GM18909 (cell line): ENCODE results near the gene PRKG1.

Source experiments
- ATAC-seq: cut with Tn5 transposase; IDR thresholded peaks from one replicate; pipeline ENCODE4 v1.9.1; 2021; ENCODE audit warnings: mild to moderate bottlenecking; ENCODE audit not compliant: unreplicated experiment, poor library complexity

The PRKG1 gene

DNA sequence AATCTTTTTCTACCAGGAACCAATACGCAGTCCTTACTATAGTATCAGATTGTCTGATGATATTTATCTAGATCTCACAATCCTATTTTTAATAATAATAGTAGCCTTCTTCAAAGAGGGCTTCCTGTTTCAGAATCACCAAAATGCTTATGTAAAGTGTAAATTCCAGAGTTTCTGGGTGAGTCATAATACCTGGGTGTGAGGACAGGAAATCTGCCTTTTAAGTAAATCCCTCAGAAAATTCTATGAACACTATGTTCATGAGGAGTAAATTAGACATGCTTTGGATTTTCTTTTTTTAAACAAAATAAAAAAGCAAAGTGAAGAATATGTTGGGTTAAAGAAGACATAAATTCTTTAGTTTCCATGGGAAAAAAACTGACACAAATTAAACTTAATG, 1260.3 kb downstream of the PRKG1 start:
- no peak for ATAC-seq

DNA sequence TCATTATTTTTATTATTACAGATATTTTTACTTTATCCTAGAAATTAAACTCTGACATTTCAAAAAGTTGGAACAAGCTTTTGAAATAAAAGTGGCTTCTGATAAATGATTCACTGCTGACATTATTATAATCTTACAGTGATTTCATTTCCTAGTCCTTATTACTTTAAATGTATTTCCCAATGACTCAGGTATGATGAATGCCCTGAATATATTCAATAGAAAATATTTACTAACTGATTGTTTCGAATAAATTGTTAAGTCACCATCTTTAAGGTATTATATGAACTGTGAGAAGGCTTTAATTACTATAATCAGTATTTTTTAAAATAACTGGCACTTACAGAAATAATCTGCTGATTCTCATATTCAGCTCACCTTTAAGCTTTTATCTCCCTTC, 1261.4 kb downstream of the PRKG1 start:
- ATAC-seq: no peak

DNA sequence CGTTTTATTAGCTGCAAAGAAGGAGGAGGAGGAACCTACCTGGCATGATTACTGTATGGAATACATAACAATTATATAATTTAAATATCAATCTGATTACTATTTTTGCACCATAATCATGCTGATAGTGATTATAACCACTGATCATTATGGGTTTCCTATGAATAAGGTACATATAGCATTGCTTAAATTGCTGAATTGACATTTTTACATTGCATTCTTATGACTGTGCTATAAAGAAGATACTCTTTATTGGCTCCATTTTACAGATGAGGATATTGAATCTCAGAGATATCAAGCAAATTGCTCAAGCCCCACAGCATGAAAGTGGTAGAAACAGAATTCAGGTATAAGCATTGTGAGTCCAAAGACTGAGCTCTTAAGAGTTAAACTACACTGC, 1262.9 kb downstream of the PRKG1 start:
- no peak for ATAC-seq

DNA sequence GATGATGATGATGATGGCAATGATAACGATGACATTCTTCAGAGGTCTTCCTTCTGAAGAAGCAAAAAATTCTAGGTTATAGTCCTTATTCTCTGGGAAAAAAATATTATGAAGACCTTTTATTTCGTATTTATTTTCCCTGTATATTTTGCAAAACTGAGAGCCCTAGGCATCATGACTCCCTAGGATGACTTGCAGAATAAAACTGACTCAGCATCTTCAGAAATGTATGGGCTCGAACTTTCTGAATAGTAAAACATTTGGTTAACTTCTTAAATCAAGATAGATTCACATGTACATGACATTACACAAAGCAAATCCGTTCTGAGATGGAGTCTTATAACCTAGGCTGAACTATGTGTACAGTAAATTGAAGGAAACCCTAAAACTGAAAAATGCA, 1269.2 kb downstream of the PRKG1 start:
- no peak for ATAC-seq

DNA sequence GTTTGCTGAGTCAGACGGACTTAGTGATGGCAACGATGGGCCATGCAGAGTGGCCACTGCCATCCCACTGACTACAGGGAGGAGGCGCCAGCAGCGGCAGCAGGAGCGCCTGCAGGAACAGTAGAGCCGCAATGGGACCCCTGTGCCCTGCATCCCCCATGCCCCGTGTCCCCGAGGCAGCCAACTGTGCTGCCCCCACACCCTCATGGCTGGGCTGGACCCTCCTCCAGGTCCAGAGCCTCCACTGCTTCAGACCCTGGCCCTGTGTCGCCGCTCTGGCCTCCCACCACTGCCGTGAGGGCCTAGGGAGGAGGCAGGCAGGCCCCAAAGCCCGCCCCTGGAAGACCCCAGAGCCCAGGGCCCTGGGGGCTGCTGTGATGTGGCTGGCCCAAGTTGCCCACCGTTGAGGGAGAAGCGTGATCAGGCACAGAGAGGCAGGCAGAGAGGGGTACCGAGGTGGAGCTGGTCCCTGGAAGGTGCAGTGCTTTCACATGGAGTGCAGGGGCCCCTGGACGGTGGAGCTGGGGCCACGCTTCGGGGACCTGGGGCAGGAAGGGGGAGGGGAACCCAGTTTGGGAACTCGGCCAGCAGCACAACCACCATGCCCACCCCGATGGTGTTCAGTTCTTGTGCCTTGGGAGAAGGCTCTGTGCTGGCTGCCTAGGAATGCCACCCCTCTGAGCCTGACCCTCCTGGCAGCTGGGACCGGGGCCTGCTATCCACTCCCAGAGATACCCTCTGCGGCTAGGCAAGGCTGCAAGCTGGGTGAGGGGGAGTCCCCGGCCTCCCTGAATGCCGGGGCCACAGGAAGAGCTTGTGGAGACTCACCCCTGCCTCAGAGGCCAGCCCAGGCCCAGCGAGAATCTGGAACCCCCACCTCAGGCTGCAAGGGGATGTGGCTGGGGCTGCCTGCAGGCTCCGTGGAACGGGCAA, 1272.4 kb downstream of the PRKG1 start:
- ATAC-seq: no peak

DNA sequence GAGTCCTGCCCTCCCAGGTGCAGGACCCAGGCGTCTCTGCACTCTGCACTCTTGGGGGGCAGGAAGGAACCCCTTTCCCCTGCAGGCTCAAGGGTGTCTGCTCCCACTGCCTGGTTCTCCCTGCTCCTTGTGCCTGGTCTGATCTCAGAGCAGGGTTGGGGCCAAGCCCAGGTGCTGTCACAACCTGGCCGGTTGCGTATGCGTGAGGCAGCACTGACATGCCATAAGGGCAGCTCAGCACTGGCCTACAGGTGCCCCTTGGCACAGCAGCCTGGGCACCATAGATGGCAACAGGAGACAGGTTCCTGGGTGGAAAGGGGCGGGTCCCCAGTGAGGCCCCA, 1273.0 kb downstream of the PRKG1 start:
- no peak for ATAC-seq
